Lower leg skin (tissue), 4 donors: Measurements from ENCODE around the gene TUBA1A. TPM values are rescaled to one million over a fixed set of nuclear protein-coding genes. Genes with fewer than 3 reads are reported as not detected.

Experiments used
- DNase-seq, 2 donors: peaks; one replicate each; pipeline ENCODE4 v3.0.0-alpha.2; 2019; ENCODE audit warnings: low spot score in 2 of 2
- H3K4me3 ChIP-seq: fragments of 200-600 bp; sonication (generic); 2 replicates; pipeline ENCODE4 v1.5.1; 2017; ENCODE audit warnings: mild to moderate bottlenecking, low read depth; ENCODE audit not compliant: poor library complexity, severe bottlenecking
- CTCF ChIP-seq, 3 donors: fragments of 450-650 bp; IDR thresholded peaks; one replicate each; pipeline ENCODE4 v1.5.1; 2016; ENCODE audit warnings: antibody characterized with exemption in 3 of 3, mild to moderate bottlenecking in 3 of 3, moderate library complexity in 2 of 3
- POLR2A ChIP-seq, 2 donors: fragments of 450-650 bp; IDR thresholded peaks; one replicate each; pipeline ENCODE4 v1.6.1; 2016 to 2017; ENCODE audit warnings: antibody characterized with exemption in 2 of 2, mild to moderate bottlenecking in 1 of 2, moderate library complexity in 1 of 2
- WGBS, 2 donors: methylation state at CpG; one replicate each; pipeline ENCODE4 v1.1.5; 2018; 5-methylcytosine and 5-hydroxymethylcytosine counted together
- intact Hi-C: fragments of 100-400 bp; cut with DNase I; formaldehyde crosslinking; loops from one replicate; pipeline ENCODE4 v1.15.0; 2023; ENCODE audit warnings: low total_unique reads
- total RNA-seq, 4 donors: library from RNA; depleted of rRNA; stranded (reverse); fragments of >200 nt; gene quantifications; one replicate each; pipeline ENCODE4 v1.1.0, GENCODE V29; 2016

TUBA1A gene
- total RNA-seq, 4 donors from 2014 or later, result 68.0 to 137 (median 108) TPM

DNA sequence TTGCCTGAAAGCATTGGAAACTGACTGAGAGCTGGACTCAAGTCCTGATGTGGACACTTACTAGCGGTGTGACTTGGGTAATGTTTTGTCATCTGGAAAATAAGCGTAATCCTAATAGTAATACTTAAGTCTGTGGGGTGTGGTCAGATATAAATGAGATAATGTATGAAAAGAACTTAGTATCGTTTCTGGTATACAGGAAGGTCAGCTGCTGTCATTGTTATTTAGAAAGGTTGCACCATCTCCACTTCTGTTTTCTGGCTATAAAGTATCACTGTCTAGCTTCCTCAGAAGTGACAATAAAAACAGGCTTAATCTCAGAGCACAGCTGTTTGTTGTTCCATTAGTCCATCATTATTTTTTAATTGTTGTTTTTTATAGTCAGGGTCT lies 41.9 kb upstream of the TUBA1A start:
- no peak for DNase-seq
- no peak overlapping the region for H3K4me3 ChIP-seq
- 51 to 54% methylated on average over 3 of the region's 3 CpGs for WGBS, 2 donors
- no peak for TF ChIP-seq POLR2A (IDR thresholded peaks at IDR 0.05)
- TF ChIP-seq CTCF (IDR thresholded peaks at IDR 0.05), result no peak
- intact Hi-C loops, result loop anchor here (10.0 kb wide), 1 partner anchor 146 kb away; no protein-coding TSS in a partner anchor

- WGBS, 2 donors, result 65 to 66% methylated on average over 6 of the region's 6 CpGs
- intact Hi-C loops, result loop anchor here (10.0 kb wide), 1 partner anchor 145 kb away; no protein-coding TSS in a partner anchor
- no peak overlapping the region for H3K4me3 ChIP-seq
- no peak for DNase-seq
- no peak for TF ChIP-seq CTCF (IDR thresholded peaks at IDR 0.05)
- TF ChIP-seq POLR2A (IDR thresholded peaks at IDR 0.05), result no peak
These were observed 41.4 kb upstream of the TUBA1A start for GRCh38 chr12:49230176-49230804.

DNA sequence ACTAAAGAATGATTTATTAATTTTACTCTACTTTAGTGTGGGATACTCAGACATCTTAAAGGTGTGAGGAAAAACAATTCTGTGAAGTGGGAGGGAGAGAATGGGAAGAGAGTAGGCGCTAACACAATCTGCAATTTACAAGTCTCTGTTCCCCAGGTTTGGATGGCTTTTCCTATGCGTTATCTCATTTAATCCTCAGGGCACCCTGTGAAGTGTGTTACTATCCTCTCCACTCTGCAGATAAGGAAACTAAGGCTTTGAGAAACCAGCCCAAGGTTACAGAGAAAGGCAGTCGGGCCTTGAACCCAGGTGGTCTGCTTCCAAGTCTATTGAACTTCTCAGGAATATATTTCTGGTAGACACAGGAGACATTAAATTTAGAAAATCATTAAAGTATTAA lies 39.8 kb upstream of the TUBA1A start:
- TF ChIP-seq CTCF (IDR thresholded peaks at IDR 0.05), result no peak
- no peak for TF ChIP-seq POLR2A (IDR thresholded peaks at IDR 0.05)
- WGBS, 2 donors, result 92 to 95% methylated on average over 3 of the region's 3 CpGs
- H3K4me3 ChIP-seq, result no peak overlapping the region
- no peak for DNase-seq
- intact Hi-C loops, result no loop called here

DNA sequence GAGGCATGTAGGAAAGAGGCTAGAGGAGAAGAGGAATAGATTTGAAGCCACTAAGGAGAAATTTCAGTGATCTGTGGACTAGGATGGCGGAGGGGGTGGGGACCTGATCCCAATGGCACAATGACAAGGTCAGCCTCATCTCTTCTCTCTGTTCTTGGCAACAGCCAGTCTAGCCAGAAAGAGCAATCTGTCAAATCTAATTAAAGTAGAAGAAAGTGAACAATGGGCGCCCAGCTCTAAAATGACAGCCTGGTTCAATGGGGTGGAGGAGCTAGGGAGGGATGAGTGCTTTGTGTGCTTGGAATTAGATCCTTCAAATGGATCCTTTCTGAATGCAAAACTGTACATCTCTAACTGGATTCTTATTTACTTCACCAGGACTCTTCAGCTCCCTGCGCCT lies 38.8 kb upstream of the TUBA1A start:
- WGBS, 2 donors, result 87 to 97% methylated on average over 3 of the region's 3 CpGs
- DNase-seq, result no peak
- intact Hi-C loops, result no loop called here
- no peak for TF ChIP-seq CTCF (IDR thresholded peaks at IDR 0.05)
- no peak for TF ChIP-seq POLR2A (IDR thresholded peaks at IDR 0.05)
- no peak overlapping the region for H3K4me3 ChIP-seq

GRCh38 chr12:49225576-49226166 lies 36.8 kb upstream of the TUBA1A start:
- intact Hi-C loops, result no loop called here
- TF ChIP-seq CTCF (IDR thresholded peaks at IDR 0.05) (no peak), POLR2A (IDR thresholded peaks at IDR 0.05) (no peak)
- no peak overlapping the region for H3K4me3 ChIP-seq

More at GRCh38 chr12:49225576-49226166, 36.8 kb upstream of the TUBA1A start:
- 69 to 82% methylated on average over 7 of the region's 7 CpGs for WGBS, 2 donors
- no peak for DNase-seq
